Stromal cell of bone marrow (primary cell): ENCODE measurements around the gene DEPDC1.

ENCODE experiments used
- DNase-seq: peaks from one replicate; pipeline ENCODE4 v3.0.0-alpha.2; 2012; ENCODE audit warnings: low read depth

DEPDC1 gene

DNA sequence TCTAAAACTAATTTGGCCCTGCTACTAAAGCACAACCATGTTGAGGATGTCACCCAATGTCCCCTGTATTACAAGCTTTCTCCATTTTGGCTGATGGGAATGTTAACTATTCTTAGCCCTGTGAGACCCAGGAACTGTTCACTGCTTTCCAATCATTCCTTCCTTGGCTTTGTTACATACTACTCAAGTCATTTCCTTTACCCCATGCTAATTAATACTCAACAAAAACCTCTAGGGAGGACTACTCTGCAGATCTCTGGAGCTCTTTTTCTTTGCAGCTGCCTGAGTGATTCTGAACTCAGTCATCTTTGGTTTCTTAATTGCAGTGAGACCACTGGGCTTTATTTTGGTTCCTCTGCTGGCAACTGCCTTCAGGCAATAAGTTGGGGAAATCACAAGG is 23.8 kb downstream of the DEPDC1 start:
- no peak for DNase-seq

DNA sequence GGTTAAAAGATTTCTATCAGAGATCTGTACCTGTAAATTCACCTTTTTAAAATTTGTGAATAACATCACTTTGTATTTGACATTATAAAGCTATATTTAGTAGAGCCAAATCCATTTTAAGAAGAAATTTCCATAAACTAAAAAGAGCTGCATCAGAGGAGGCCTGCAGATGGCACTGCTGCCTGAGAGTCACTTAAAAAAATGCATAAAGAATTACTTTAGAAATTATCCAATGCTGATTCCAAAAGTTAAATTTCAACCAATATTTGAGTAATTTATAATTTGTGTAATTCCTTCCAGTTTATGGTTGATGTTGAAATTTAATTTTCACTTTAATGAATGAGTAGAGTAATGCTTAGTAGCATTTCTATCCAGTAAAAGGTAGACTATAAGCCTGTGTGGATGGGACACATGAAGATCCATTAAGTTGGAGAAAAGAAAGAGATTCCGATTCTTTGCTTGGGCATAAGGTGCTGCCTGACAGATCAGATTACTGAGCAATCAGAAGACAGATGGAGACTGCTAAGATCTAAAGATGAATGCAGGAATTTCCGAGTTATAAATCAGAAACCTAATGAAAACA is 26.4 kb downstream of the DEPDC1 start:
- DNase-seq = peak; percentile 6

DNA sequence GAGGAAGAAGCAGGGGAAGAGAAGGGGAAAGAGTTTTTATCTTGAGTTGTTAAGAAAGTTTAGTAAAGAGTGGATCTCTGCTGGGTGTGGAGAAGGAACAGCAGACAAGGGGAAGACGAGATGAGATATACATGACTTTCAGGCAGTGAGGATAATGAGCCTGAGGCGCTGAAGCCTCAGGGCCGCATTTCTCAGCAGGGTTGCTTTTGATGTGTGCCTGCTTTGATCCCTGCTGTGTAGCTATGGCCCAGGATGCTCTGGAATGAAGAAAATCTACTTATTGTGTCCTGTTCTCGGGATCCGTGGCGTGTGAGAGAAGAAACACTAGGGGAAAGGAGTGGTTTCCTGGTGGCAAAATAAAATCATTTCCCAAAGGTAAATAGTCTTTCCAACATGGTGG is 32.0 kb downstream of the DEPDC1 start:
- no peak for DNase-seq

DNA sequence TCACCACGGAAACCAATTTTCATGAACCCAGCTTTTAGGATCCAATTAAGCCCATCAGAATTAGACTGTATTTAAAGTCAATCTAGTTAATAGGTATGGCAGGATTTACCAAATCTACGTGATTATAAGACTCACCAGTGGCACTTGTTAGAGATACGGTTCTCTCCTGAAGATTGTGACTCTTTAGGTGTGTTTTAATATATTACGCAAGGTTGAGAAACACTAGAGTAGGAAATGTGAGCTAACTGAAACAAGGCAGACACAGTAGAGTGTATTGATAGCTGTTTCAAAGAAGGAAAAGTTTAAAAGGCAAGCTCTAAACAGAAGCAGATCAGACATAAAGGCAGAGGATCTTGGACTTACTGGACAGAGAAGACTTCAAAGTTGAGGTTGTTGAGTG is 35.9 kb downstream of the DEPDC1 start:
- DNase-seq = no peak

DNA sequence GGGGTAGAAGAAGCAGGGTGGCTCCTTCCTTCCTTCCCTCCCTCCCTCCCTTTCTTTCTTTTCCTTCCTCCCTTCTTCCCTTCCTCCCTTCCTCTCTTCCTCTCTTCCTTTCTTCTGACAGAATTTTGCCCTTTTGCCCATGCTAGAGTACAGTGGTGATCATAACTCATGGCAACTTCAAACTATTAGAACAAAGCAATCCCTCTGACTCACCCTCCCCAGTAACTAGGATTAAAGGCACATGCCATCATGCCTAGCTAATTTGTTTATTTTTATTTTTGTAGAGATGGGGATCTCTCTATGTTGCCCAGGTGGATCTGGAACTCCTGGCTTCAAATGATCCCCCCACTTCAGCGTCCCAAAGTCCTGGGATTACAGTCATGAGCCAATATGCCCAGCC is 37.1 kb downstream of the DEPDC1 start:
- peak; percentile 2 for DNase-seq

DNA sequence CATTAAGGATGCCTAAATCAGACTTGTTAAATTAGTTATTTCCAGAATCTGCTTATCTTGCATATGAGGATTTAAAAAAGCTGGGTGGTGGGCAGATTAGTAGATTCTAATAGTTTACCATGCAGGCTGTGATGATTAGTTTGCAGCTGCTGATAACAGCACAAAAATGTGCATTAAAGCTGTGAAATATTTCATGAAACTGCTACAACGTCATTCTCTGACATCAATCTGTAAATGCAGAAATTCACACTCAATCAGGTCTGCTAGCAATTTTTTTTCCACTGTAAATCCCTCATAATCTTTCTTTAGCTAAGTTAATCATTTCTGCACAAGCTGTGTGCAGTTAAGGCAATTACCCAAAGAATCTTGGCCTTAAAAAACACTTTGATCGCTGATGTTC is 37.8 kb downstream of the DEPDC1 start:
- DNase-seq = no peak

DNA sequence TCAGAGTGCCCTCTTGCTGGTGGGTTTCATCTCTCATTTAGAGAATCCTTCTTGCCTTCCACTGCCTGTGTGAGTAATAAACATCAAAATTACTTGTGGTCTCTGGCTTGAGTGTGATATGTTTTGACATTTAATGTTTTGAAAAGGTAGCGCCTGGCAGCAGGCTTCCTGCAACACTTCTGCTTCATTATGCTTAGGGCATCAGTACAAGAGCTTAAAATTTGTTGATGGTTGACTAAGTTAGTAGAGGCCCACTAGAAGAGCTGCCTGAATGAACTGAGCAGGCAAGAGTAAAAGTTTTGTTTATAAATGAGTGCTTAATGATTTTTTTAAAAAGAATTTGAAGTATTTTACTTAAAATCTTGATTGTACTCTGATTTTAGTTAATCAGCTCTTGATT is 40.7 kb downstream of the DEPDC1 start:
- DNase-seq = no peak

DNA sequence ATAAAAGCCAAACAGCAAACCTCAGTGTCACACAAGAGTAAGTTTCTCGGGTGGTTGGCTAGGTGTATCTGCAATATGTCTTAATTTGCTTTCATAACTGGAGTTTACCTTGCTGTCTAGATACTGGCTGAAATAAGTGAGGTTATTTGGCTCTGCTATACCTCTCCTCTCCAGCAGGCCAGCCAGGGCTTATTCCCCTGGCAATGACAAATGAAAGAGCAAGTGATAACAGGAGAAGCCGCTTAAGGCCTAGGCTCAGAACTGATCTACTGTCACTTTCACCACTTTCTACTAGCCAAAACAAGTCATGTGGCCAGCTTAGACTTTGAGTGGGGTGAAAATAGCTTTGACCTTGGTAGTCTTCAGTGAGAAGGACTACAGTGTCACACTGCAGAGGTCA is 42.3 kb downstream of the DEPDC1 start:
- no peak for DNase-seq

DNA sequence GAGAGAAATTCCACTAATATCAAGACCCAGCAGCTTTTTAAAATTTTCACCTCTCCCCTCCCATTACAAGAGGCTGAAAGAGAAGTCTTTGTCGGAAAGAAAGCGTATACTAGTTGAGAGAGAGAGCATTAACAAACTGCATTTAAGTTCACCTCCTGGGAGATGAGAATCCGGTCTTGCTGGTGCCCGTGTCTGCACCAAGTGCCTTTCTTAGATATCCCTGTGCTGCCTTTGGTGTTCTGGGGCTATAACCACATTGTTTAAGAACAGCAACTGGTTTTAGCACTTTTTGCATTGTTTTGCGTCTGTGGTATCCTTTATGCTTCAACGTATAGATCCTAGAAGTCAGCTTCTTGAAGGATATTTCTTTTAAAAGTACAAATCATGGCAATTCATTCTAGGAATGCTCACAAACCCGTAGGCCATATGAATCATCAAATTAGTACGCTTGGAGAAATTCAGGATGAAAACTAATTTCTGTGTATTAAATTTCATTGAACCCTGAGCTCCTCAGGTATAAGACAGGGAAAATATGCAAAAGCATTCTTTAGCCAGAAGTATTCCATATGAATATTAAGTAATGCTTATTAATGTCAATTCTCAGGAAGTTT is 43.7 kb downstream of the DEPDC1 start:
- DNase-seq = no peak

DNA sequence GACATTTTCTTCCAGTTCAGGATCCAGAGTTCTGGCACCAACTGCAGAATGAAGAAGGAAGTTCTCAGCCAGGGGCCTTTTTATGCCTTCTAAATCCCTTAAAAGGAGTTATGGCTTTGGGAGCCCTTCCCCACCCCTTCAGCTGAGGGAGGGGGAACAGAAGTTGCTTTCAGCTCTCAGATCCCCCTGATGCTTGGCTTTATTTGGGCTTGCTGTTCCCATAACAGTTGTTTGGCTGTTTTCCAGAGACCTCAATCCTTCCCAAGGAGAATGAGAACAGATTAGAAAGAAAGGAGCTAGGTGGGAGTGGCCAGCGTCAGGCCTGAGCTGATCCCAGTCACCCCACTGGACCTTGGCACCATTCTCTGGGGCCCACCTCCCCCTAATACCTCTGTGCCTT is 47.0 kb downstream of the DEPDC1 start, which contains the start of gene RPE65:
RPE65 (minus strand) TSS at position 54 of the 400 bp plus-strand sequence; CDS start at position 5, 49 bp downstream.
- no peak for DNase-seq

DNA sequence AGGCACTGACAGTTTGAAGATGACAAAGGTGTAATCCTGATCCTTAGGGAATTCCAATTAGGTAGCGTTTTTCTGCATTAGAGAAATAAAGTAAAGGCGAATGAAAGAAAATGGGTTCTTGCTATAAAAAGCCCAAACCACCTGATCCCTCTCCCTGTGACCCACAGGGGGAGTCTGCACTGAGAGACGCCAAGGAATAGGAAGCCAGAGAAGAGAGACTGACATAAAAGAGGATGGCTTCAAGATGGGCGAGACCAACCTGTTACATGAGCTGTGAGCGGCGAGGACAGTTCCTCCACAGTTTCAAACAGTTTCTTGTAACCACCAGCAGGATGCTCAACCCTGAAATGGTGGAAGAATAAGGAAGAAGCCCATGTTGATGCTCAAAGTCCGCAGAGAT is 48.5 kb downstream of the DEPDC1 start:
- no peak for DNase-seq

DNA sequence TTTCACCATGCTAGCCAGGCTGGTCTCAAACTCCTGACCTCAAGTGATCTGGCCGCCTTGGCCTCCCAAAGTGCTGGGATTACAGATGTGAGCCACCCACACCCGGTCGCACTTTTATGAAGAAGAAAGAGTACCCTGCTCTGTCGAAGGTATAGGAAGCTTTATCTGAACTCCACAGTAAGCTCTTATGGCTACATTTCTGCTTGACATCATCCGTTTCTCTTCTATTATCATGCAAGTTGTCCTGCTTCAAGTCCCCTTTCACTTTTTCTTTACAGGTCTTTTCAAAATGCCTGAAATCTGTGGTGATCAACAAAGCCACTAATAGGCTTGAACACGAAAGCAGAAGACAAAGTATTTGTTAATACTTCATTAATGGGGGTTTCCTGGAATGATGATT is 51.2 kb downstream of the DEPDC1 start:
- no peak for DNase-seq

DNA sequence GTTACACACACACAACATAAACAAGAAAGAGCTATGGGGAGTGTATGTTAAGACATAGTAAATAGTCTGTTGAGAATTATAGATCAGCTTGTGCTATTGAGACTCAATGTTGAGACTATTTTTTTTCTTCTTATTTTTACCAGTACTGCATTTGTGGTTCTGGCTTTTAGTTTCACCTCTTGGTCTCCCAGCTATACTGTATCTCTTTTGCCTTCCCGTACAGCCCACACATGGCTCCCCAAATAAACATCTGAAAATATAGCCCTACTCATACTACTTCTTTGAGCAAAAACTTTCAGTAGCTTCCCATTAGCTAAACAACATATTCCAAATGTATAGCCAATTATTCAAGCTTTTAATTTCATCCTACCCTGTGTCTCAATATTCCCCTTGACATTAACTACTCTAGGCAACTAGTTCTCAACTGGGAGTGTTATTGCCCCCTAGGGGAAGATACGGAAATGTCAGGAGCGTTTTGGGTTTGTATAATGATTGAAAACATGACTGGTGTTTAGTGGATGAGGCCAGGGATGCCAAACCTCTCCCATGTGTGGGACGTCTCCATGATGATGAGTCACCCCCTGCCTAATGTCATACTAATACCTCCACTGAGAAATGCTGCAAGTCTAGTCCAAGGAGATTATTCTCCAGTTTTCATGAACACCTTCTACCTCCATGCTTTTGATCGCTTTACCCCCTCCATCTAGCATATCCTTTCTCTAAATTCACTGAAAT is 53.9 kb downstream of the DEPDC1 start:
- peak; percentile 57 for DNase-seq

DNA sequence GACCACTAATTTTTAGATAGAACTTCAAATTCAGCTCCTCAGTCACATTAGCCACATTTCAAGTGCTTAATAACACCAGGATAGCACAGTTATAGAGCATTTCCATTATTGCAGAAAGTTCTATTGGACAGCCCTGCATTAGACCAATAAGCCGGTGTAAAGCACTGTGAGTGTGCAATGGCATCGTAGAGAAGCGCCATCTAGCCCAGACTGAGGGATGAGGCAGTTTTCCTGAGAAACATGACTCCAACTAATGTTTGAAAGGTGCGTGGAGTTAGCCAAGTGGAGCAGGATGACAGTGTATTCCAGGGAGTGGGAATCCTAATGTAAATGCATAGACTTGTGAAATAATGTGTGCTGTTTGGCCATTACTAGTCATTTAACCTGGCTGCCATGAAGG is 54.9 kb downstream of the DEPDC1 start:
- no peak for DNase-seq

DNA sequence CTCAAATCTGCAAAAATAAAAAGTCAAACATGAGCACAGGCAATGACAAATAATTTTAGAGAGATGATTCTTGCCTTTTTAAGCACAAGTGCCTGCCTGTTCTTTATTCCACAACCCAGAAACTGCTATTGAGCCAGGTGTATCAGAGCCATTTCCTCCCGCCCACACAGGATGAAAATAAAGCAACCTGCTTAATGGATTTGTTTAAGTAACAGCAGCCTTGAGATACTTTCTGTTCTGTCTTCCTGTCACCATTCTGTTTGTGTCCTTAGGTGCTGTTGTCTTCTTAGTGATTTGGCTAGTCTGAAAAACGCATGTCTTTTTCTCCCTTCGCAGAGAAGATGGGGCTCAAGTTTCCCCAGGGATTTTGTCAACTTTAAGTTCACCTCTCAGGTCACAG is 58.6 kb downstream of the DEPDC1 start:
- no peak for DNase-seq

DNA sequence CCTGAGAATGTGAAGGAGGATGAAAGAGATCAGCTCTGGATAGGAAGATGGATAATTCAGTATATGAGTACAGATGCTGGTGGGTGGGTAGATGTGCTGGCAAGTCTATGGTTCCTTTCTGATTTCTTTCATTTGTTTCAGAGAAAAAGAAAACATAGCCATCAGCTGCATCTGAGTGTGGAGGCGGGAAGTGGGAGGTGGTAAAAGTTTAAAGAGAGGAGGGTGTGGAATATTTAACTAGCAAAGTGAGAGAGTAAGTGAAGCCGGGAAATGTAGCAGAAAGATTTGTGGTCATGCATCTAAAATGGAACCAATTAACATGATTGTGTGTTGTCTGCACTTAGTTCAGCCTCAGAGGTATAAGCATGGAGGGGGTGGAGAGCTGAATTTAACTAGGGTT is 63.5 kb downstream of the DEPDC1 start:
- no peak for DNase-seq

DNA sequence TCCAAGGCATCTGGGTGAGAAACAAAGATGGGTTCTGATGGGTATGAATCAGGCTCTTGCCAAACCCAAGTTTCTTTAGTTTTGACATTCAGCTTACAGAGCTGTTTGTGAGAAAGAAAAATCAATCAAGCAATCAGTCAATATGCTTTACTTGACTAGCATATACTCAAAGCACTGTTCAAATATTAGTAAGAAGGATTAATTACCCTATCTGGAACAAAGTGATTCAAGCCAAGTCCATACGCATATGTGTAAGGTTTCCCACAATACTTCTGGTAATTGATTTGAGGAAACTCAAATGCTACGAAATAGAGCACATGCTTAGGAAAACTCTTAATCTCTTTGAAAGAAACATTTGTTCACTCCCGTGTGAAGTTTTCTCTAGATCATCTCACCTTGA is 65.8 kb downstream of the DEPDC1 start:
- no peak for DNase-seq

DNA sequence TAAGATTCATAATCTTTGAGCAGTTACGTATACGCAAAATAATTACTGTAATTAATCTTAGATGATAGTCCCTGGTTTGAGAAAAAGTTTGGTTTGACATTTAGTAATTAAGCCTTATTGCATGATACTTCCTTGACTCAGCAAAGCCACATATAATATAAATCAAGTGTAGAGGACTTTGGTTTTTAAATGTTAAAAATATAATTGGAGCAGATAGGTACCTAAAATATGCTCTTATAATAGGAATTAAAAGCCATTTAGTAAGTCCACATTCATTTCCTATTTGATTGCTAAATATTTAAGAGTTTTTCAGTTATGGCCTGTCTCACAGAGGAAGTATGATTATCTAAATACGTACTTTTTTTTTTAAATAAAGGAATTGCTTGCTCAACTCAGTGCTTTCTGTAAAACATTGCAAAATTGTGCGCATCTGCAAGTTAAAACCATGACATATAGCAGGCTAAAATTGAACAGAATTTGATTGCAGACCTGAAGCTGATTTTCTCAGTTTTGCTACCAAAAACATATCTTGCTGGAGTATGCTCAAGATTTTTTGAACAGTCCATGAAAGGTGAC is 67.6 kb downstream of the DEPDC1 start:
- no peak for DNase-seq

DNA sequence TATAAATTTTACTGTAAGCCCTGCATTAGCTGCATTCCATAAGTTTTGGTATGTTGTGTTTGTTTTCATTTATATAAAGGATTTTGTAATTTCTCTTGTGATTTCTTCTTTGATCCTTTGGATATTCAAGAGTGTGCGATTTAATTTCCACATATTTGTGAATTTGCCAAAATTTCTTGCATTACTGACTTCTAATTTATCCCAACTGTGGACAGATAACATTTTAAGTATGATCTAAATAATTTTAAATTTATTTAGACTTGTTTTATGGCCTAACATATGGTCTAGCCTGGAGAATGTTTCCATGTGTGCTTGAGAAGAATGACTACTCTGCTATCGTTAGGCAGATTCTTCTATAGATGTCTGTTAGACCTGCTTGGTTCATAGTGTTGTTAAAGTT is 70.3 kb downstream of the DEPDC1 start:
- DNase-seq = no peak
